Hippocampal formation (tissue), 2 donors: ENCODE measurements around the gene ZNF316.
"Not testable (repeated sequence)": the region's sequence is repeated elsewhere in the genome, so short reads cannot be mapped to it uniquely, and the experiment has no call there.

Experiments
- DNase-seq, 2 donors: peaks; one replicate each; lab custom pipeline; 2025; lab: John Stamatoyannopoulos, UW

ZNF316 gene

GRCh38 chr7:6647080-6647479, 10.0 kb downstream of the ZNF316 start:
- no peak for DNase-seq

- DNase-seq, result no peak
Measured at GRCh38 chr7:6647541-6647940, 10.4 kb downstream of the ZNF316 start.

- DNase-seq, result no peak
Measured at GRCh38 chr7:6648066-6648814, 11.1 kb downstream of the ZNF316 start.

- DNase-seq, result no peak
Measured at GRCh38 chr7:6648815-6649104, 11.6 kb downstream of the ZNF316 start.

GRCh38 chr7:6649241-6649961, 12.3 kb downstream of the ZNF316 start:
- no peak for DNase-seq

GRCh38 chr7:6650086-6650485, 13.0 kb downstream of the ZNF316 start:
- no peak for DNase-seq

- no peak for DNase-seq
Measured at GRCh38 chr7:6650521-6651011, 13.4 kb downstream of the ZNF316 start.

GRCh38 chr7:6651851-6652445, 14.8 kb downstream of the ZNF316 start:
- DNase-seq, result no peak

- no peak for DNase-seq
Measured at GRCh38 chr7:6652446-6653011, 15.4 kb downstream of the ZNF316 start.

- DNase-seq, result no peak
Measured at GRCh38 chr7:6653071-6654003, 16.2 kb downstream of the ZNF316 start.

- DNase-seq, result no peak
Measured at GRCh38 chr7:6654113-6654841, 17.2 kb downstream of the ZNF316 start.

GRCh38 chr7:6654842-6655610, 17.9 kb downstream of the ZNF316 start:
- no peak for DNase-seq

- DNase-seq, result no peak
Measured at GRCh38 chr7:6655636-6656385, 18.7 kb downstream of the ZNF316 start.

- no peak for DNase-seq
Measured at GRCh38 chr7:6656413-6656812, 19.3 kb downstream of the ZNF316 start.

- DNase-seq, result no peak
Measured at GRCh38 chr7:6658618-6659345, 21.7 kb downstream of the ZNF316 start.

- DNase-seq, result not testable (repeated sequence)
Measured at GRCh38 chr7:6670851-6671250, 33.7 kb downstream of the ZNF316 start.

- DNase-seq, result no peak
Measured at GRCh38 chr7:6675807-6676405, 38.8 kb downstream of the ZNF316 start.

- no peak for DNase-seq
Measured at GRCh38 chr7:6680146-6680545, 43.0 kb downstream of the ZNF316 start.
